Measurements from ENCODE around the gene TIMM44.
"Not testable (repeated sequence)": the region's sequence is repeated elsewhere in the genome, so short reads cannot be mapped to it uniquely, and the experiment has no call there.

The TIMM44 gene

GRCh38 chr19:7947939-7948338 is 4.5 kb upstream of the TIMM44 start:
- DNase-seq (ENCODE audit: low spot score), result no peak

DNA sequence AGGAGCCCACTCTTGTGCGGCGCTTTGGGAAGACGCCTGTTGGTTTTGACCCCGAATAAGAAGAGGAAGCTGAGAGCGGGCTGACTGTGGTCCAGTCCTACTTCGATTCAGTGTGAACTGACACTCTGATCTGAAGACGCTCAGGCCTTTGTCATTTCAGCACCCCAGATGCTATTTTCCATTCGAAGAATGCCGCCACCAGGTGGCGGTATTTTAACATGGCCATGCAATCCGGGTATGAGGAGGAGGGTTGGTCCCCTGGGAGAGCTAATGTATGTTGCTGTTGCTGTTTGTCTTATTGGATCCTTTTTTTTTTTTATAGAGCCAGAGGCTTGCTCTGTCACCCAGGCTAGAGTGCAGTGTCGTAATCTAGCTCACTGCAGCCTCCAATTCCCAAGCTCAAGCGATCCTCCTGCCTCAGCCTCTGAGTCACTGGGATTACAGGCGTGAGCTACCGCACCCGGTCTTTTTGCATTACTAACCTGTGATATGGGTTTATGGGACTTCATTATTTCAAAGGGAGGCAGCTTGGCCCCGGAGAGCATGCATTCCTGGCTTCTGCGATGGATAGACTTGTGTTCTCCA is 803 bp upstream of the TIMM44 start:
- peak; percentile 79 for DNase-seq (ENCODE audit: low spot score)

DNA sequence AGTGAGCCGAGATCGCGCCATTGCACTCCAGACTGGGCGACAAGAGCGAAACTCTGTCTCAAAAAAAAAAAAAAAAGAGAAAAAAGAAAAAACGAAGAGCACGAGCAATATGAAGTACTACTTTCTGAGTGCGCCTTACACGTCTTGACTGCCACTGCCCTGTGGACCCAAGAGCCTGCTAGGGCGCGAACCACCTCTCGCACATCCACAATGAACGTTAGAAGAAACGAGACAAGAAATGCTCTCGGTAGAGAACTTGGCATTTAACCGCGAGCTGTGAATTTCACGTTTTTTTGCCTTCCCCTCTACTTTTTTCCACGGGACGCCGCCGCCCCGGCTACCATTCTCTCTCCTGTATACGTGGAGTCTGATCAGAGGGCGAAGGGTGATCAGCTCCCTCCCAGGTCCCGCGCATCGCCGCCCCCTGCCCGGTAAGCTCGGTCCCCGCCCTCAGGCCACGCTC is 454 bp downstream of the TIMM44 start:
- DNase-seq (ENCODE audit: low spot score), result no peak

DNA sequence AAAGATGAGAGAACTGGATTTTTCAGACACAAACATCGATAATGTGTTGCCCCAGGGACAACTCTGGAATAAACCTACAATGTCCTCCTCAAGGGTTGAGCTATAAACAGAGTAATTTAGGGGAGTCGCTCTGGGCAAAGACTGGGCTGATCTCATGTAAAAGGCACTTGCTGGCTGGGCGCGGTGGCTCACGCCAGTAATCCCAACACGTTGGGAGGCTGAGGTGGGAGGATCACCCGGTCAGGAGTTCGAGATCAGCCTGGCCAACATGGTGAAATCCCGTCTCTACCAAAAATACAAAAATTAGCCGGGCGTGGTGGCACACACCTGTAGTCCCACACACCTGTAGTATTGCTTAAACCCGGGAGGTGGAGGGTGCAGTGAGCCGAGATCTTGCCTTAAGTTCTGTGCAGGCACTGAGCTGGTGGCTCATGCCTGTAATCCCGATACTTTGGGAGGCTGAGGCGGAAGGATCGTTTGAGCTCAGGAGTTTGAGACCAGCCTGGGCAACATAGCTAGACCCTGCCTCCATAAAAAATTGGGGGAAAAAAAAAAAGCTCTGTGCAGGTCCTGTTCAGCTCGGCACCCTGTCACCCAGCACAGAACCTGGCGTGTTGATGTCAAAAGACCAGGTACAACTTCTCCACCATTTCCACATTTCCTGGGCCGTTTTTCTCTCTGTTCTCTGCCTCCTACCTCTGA is 1.4 kb downstream of the TIMM44 start:
- no peak for DNase-seq (ENCODE audit: low spot score)

DNA sequence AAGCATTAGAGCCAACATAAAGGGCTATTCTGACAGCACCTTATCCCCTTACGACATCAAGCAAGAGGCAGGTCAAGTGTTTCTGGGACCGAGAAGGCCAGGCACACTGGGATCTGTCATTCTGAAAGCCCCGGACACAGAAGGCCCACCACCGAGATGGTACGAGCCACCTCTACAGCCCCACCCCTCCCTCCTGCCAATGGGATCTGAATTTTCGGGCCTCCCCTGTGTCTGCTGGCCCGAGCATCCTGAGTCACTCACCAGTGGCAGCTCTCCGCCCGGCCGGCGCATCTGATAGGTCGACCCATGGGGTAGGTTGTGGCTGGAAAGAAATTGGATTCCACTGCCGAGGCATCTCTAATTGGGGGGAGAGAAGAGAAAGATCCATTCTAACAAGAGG is 2.6 kb downstream of the TIMM44 start:
- DNase-seq (ENCODE audit: low spot score), result no peak

DNA sequence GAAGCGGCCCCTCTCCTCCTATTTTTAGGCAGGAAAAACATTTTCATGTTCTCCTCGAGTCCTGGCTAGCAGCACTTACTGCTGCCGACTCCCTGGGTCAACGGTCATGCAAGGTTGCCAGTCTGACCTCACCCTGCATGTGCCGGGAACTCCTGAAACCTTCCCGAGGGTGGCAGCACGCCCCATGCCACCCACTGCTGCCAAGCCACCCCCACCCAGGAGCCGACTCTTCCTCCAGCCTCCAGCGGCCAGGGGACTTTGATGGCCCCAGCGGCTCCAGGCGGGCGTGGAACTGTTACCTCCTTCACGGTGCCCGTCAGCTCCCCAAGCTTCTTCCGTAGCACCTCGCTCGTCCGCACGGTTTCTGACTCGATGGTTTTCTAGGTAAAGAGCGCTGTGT is 8.7 kb downstream of the TIMM44 start:
- no peak for DNase-seq (ENCODE audit: low spot score)

GRCh38 chr19:7933828-7934725 is 9.4 kb downstream of the TIMM44 start:
- no peak for DNase-seq (ENCODE audit: low spot score)

DNA sequence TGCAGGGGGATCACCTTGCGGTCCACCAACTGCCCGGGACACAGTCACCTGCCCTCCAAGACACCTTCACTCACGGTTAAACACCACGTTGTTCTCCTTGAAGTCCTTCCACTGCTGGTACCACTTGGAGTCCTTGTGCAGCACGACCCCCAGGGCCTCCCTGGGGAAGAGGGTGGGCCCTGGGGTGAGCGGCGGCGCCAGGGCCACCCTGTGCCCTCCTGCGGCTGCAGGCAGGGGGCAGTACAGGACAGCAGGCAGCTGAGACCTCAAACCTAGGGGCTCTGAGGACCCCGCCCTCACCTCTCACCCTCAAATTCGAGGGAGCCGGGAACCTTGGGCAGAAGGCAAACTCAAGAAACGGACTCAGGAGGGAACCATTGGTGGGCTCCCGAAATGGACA is 10.1 kb downstream of the TIMM44 start:
- no peak for DNase-seq (ENCODE audit: low spot score)

DNA sequence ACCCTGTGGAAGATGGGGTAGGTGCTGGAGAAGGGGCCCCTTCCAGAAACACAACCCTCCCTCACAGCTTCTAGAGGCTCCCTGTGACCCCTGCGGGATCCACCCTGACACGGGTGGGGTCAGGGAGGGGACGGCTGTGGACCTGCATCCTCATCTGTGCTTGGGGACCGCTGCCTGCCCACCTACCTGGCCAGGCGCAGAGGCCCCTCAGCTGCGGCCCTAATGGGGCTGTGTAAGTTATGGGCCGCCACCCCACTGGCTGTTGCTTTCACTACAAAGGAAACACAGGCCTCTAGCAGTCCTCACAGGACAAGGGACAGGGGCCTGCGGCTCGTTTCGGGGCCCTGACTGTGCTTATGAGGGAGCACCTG is 10.6 kb downstream of the TIMM44 start:
- DNase-seq (ENCODE audit: low spot score), result no peak

- DNase-seq (ENCODE audit: low spot score), result no peak
Observed at GRCh38 chr19:7932276-7932929, 11.1 kb downstream of the TIMM44 start.

- no peak for DNase-seq (ENCODE audit: low spot score)
Observed at GRCh38 chr19:7931221-7932061, 12.0 kb downstream of the TIMM44 start.

DNA sequence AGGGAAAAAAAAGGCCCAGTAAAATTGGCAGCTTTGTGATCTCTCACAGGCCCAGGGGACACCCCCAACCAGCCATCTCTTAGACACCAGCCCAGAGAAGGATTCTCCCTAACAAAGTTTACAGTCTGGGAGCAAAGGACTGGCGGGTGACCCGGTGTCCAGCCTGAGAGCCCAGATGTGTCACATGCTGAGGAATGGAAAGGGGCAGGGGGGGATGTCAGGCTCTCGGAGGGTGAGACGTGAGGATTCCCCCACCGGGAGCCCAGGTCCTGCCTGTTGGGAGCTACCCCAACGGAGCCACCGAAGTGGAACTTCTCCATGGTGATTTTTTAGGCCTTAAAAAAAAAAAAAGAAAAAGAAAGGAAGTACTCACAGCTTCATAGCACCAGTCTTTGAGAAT is 12.7 kb downstream of the TIMM44 start:
- no peak for DNase-seq (ENCODE audit: low spot score)

DNA sequence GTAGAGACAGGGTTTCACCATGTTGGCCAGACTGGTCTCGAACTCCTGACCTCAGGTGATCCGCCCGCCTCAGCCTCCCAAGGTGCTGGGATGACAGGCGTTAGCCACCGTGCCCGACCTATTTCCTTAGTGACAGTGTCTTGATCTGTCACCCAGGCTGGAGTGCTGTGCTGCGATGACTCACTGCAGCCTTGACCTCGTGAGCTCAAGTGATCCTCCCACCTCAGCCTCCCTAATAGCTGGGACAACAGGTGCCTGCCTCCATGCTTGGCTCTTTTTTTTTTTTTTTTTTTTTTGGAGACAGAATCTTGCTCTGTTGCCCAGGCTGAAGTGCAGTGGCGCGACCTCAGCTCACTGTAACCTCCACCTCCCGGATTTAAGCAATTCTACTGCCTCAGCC is 13.4 kb downstream of the TIMM44 start:
- DNase-seq (ENCODE audit: low spot score), result not testable (repeated sequence)

DNA sequence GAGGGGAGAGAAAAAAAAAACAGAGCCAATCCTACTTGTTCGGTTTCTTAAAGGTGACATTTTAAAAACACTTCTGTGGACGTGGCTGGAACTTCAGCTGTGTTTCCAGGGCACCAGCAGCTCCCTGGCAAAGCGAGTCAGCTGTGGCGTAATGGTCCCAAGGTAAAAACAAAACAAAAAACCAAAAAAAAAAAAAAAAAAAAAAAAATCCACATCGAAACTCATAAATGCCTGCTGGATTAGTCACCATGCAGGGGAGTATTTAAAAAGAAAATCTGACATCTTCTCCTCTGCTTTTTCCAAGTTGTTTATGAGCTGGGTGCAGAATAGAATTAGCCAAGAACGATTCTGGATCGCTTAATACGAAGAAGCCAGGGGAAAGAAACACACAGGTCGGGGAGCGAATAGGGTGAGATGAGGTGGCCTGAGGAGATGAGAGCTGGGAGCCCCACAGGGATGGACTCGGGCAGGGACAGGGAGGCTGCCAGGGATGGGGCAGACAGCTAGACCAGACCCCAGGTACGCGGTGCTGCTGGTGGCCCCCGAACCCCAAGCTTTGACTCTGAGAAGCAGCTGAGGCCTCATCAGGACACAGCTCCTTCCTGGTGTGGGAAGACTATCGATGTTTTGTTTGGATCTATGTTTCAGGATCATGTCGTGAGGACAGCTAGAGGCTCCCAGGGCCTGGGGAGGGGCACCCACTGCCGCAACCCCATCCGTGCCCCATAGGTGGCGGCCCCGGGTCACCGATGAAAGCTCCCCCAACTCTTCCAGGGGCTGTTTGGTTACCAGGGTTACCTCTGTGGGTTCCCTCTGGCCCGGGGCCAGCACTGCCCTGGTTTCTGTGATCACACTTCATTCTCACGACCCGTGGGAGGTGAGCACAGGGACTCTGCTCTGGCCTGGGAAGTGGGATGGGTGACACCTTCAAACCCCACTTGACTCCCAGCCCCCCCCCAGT is 14.4 kb downstream of the TIMM44 start:
- DNase-seq (ENCODE audit: low spot score), result no peak

DNA sequence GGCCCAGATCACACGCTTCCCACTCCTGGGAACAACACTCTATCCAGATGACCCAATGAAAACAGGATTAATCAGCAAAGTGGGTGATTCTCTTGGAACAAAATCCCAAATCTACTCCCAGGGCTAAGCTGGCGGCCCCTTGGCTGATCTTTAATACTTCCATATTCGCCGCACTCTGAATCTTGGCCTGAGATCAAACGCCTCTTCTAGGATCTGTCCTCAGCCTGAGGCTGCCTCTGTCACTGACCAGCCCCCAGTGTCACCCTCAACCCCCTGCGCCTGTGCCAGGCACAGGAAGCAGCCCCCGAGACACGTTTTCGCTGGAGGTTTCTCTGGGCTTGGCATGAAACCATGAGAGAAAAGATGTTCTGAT is 15.1 kb downstream of the TIMM44 start:
- DNase-seq (ENCODE audit: low spot score), result no peak

- DNase-seq (ENCODE audit: low spot score), result no peak
Observed at GRCh38 chr19:7927605-7928333, 15.7 kb downstream of the TIMM44 start.

DNA sequence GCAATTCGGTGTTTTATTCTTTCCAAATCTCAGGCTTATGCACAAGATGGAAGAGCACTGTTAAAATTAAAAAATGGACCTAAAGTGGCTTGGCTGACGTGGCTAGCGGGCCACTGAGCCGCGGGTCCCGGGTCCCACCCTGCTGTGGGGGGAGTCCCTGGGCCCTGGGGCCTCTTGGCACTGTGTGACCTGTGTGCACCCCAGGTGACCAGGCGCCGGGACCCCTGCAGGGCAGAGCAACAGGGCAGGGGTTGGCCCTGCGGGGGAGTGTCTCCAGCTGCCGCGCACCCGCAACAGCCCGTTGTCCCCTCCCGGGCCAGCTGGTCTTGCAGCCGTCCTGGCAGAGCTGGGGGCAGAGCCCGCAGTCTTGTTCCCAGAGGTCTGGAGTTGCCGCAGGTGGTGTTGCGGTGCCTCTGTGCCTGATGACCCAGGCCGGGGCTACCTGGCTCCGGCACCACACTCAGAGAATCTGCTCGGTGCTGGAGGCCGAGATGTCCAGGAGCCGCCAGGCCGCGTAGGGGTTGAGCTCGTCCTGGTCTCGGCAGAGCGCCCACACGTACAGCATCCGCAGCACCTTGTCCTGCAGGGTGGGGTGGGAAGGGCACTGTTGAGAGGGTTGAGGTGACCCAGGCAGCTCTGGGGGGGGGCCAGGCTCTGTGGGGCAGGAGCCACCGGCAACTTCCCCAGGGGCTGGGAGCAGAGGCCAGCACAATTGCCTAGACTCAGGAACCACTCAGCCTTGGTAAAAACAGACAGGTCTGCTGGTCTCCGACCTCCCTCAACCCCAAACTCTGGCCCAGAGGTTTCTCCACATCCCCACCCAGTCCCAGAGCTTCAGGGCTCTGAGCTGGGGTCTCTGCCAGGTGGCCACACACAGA is 16.5 kb downstream of the TIMM44 start:
- DNase-seq (ENCODE audit: low spot score), result no peak

GRCh38 chr19:7926021-7926726 is 17.3 kb downstream of the TIMM44 start, which contains the start of gene CTXN1:
Gene CTXN1, minus strand, starts transcription at chr19:7926135. Its CDS starts 597 bp downstream, at chr19:7925538.
- no peak for DNase-seq (ENCODE audit: low spot score)
